Astrocyte of the cerebellum (primary cell): Measurements from ENCODE around the gene MTX1.
A peak's percentile ranks its signal among the peaks of the same experiment; 100 is the strongest.
"Not testable (repeated sequence)": the region's sequence is repeated elsewhere in the genome, so short reads cannot be mapped to it uniquely, and the experiment has no call there.

Experiments
- DNase-seq: peaks from one replicate; pipeline ENCODE4 v3.0.0-alpha.2; 2011; ENCODE audit warnings: low read depth
- H3K4me3 ChIP-seq: 2 replicates; pipeline ENCODE4 v1.5.1; 2011; ENCODE audit warnings: mild to moderate bottlenecking, low read depth, low read length, moderate library complexity
- in situ Hi-C: cut with HindIII; loops from 2 replicates; pipeline ENCODE4 v1.10.0; 2017; ENCODE audit warnings: low sequenced_read_pairs
- TF ChIP-seq, protein P1 (sequence below): IDR thresholded peaks from 2 replicates; pipeline ENCODE4 v1.5.1; 2012; ENCODE audit warnings: low read length, low read depth, moderate library complexity, mild to moderate bottlenecking; ENCODE audit errors: missing control alignments

MTX1 gene

DNA sequence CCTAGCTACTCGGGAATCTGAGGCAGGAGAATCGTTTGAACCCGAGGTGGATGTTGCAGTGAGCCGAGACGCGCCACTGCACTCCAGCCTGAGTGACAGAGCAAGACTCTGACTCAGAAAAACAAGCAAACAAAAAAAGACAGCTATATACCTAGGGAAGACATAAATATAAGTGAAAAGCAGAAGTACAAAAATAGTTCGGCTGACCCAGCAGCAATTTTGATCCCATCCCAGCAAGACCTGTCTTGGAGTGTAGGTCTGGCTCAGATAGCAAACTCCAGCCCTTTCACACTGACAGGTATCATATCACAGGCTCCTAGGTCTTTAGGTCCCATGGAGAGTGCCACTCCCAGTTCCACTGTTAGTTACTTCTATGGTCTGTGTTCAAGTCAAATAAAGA is 14.6 kb downstream of the MTX1 start:
- in situ Hi-C loops = no loop called here

DNA sequence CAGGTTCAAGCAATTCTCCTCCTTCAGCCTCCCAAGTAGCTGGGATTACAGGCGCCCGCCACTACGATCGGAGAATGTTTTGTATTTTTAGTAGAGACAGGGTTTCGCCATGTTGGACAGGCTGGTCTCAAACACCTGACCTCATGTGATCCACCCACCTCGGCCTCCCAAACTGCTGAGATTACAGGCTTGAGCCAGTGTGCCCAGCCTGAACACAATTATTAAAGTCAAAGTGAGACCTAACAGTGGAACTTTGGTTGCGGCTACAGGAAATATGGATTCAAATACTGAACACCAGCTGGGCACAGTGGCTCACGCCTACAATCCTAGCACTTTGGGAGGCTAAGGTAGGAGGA is 16.9 kb downstream of the MTX1 start:
- DNase-seq, H3K4me3 ChIP-seq, in situ Hi-C loops: not testable (repeated sequence)

More for the DNA sequence above, 14.6 kb downstream of the MTX1 start:
- TF ChIP-seq, protein P1, sequence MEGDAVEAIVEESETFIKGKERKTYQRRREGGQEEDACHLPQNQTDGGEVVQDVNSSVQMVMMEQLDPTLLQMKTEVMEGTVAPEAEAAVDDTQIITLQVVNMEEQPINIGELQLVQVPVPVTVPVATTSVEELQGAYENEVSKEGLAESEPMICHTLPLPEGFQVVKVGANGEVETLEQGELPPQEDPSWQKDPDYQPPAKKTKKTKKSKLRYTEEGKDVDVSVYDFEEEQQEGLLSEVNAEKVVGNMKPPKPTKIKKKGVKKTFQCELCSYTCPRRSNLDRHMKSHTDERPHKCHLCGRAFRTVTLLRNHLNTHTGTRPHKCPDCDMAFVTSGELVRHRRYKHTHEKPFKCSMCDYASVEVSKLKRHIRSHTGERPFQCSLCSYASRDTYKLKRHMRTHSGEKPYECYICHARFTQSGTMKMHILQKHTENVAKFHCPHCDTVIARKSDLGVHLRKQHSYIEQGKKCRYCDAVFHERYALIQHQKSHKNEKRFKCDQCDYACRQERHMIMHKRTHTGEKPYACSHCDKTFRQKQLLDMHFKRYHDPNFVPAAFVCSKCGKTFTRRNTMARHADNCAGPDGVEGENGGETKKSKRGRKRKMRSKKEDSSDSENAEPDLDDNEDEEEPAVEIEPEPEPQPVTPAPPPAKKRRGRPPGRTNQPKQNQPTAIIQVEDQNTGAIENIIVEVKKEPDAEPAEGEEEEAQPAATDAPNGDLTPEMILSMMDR = no peak
- H3K4me3 ChIP-seq = no peak overlapping the region
- no peak for DNase-seq

DNA sequence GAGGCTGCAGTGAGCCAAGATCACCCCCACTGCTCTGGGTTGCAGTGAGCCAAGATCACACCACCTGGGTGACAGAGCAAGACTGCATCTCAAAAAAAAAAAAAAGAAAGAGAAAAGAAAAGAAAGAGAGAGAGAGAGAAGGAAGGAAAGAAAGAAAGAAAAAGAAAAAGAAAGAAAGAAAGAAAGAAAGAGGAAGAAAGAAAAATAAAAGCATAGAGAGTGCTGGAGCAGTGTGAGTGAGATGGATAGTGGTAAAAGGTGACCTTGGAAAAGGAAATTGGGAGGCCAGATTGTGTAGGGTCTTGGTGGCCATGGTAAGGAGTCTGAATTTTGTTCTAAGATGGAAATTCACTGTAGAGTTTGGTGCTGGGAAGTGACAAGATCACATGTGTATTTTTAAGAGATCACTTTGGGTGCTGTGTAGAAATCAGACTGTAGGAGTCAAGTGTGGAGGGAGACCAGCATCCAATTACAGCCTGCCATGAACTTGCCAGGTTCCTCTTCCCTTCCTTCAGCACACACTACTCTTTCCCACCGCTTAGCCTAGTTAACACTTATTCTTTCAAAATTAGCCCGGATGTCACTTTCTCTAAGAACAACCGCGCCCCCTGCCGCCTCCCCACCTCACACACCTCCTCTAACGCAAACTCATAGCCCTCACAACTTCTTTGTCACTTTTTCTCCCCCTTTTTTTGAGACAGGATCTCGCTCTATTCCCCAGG is 17.9 kb downstream of the MTX1 start:
- no peak for DNase-seq
- TF ChIP-seq, protein P1 = peak; percentile 73
- peak overlapping the region; percentile 69 for H3K4me3 ChIP-seq
- in situ Hi-C loops = no loop called here

DNA sequence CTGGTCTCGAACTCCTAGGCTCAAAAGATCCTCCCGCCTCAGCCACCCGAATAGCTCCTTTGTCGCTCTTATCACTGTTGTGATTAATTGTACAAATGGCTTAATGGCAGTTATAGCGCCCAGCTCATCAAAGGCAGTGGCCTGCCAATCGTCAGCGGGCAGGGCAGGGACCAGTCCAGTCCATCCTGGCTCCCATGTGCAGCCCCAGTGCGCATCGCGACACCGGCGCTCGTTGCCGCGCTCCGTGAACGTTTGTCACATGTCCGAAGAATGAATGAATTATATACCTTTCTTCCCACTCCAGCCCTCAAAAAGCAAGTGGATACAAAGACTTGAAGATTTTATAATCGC is 18.4 kb downstream of the MTX1 start:
- DNase-seq = no peak
- peak overlapping the region; percentile 69 for H3K4me3 ChIP-seq
- in situ Hi-C loops = no loop called here
- TF ChIP-seq, protein P1 = no peak

DNA sequence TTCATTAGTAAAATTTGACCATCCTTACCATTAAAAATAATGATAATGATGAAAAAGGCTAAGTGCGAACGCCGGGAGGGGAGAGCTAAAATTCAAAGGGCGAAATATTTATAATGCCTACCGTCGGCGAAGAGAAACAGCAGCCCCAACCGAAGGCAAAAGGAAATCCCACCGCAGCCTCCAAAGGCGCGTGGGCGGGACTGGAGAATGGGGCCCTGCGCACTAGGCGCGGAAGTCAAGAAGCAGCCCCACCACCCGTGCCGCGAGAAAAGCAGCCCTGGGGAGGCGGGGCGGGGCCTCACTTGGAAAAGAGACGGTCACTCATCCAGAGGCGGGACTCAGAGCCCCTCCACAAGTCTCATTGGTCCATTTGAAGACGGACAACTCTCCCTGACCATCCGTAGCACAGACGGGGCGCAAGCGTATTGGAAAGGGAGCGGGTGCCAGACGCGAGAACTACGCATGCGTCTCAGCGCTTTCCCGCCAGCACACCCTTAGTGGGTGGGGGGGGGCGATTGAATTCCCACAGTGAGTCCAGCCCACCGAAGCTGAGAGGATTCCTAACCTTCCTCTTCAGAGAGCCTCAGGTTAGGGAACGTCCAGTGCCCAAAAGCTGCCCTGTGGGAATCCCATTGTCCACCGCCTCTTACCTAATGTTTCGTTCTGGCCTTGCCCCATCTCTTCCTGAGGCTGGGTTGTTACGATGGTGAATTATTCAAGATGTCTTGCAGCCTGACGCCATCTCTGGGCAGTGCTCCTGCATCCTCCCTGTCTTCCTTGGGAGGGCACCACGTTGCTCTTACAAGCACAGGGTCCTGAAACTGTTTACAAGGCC is 19.0 kb downstream of the MTX1 start:
- in situ Hi-C loops = no loop called here
- peak overlapping the region; percentile 69 for H3K4me3 ChIP-seq
- DNase-seq = peak; percentile 98
- TF ChIP-seq, protein P1 = no peak

DNA sequence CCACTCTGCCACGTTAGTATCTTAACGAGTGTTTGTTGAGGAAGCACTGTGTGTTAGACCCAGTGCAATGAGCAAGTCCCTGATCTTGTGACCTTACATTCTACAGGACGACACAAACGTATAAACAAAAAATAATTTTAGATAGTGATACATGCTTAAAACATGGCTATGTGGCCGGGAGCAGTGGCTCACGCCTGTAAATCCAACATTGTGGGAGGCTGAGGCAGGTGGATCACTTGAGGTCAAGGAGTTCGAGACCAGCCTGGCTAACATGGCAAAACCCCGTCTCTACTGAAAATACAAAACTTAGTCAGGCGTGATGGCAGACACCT is 19.6 kb downstream of the MTX1 start:
- no peak for DNase-seq
- in situ Hi-C loops = no loop called here
- peak overlapping the region; percentile 69 for H3K4me3 ChIP-seq
- TF ChIP-seq, protein P1 = no peak

DNA sequence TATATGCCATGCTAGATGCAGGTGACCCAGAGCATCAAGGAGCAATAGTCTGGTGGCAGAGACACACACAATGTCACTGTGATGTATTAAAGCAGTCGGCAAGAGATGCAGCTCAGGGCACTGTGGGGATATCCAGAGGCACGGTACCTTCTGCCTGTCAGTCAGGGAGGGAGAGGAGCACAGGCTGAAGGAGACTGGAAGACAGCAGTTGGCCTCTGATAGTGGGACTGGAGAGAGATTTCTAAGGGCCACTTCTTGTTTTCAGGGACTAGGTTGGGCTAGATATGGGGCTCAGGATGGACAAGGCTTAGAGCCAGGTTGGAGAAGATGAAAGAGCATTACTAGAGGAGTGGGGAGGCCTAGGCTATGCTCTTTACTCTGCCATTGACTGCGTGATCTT is 22.8 kb downstream of the MTX1 start:
- DNase-seq, H3K4me3 ChIP-seq, in situ Hi-C loops: not testable (repeated sequence)

DNA sequence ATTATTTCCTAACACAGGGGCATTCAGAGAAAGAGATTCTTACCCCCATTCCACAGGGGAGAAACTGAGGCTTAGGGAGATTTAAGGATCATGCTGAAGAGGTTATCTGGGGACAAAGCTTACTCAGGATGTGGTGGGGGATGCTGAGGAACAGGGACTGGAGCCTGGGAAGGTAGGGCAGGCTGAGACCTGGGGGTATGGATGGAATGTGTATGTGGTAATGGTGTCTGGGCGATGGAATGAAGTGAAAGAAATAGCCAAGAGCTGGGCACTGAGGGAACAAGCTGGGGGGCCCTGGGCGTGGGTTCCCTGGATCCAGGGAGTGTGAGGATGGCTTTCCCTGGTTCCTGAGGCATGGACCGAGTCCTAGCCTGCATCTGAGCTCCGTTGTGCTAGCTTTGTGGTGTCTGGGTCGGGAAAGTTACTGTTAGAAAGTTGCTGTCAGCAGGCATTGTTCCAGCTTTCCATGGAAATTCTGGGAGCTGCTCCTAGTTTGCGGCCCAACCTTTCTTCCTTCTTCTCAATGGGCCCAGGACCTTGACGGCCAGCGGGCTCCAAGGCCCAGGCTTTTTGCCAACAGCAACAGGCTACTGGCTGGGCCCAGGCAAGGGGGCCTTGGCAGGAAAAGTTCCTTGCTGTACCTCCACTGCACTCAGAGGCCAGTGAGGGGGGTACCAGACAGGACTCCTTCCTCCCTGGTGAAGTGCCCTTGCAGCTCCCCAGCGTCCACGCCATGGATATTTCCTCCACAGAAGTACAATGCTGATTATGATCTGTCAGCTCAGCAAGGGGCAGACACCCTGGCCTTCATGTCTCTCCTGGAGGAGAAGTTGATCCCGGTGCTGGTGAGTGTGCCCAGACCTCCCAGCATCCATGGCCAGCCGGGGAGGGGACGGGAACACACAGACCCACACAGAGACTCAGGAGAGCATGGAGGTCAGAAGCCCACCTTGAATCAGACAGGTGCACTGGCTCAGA is 23.8 kb downstream of the MTX1 start:
- DNase-seq, H3K4me3 ChIP-seq, in situ Hi-C loops: not testable (repeated sequence)

DNA sequence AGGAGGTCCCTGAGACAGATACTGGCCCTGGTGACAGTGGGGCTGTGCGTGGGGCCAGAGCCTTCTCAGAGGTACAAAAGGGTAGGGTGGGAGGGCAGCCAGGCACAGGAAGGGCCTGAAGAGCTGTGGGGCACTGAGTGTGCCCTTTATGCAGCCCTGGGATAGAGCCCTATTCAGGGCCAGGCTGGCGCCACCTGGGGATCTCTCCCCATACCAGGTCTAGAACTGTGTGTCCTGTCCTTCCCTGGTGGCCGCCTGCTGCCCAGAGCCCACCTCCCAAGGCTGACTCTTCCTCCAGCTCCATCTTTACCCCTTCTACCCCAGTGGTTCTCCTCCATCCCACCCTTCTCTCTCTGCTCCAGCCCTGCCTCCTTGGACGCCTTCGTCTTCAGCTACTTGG is 25.0 kb downstream of the MTX1 start:
- in situ Hi-C loops, DNase-seq, H3K4me3 ChIP-seq: not testable (repeated sequence)

DNA sequence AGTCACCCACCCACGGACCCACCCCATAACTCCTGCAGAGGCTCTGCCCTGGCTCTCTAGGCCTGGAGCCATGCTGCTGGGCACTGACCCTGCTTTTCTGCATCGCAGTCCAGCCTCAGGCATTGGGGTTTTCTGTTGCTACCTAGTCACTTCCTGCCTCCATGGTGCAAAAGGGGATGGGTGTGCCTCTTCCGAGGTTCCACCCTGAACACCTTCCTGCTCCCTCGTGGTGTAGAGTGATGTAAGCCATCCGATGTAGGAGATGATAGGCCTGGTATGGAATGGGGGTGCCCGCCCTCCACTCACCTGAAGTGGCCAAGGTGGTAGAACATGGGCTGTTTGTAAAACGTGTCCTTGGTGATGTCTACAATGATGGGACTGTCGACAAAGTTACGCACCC is 26.9 kb downstream of the MTX1 start:
- H3K4me3 ChIP-seq, DNase-seq, in situ Hi-C loops: not testable (repeated sequence)
